T47D (cell line): ENCODE measurements around the gene HAUS2.
"Not testable (repeated sequence)": the region's sequence is repeated elsewhere in the genome, so short reads cannot be mapped to it uniquely, and the experiment has no call there.

Source experiments
- DNase-seq, 2 experiments: peaks; one replicate each; pipeline versions ENCODE4 v3.0.0 to v3.0.0-alpha.2; 2011 to 2012; ENCODE audit warnings: low read depth in 1 of 2, low spot score in 1 of 2
- JUND ChIP-seq: IDR thresholded peaks from 2 replicates; pipeline ENCODE4 v1.6.1; 2012; ENCODE audit warnings: low read depth
- in situ Hi-C: cut with HindIII; loops from 2 replicates; pipeline ENCODE4 v1.10.0; 2016; ENCODE audit warnings: low sequenced_read_pairs, low pct_unique_long_range_greater_than_20kb

Gene HAUS2

GRCh38 chr15:42544853-42545629 is 3.6 kb upstream of the HAUS2 start:
- in situ Hi-C loops: no loop called here
- no peak for TF ChIP-seq JUND
- DNase-seq: no peak

GRCh38 chr15:42547918-42548248 is 755 bp upstream of the HAUS2 start:
- no peak for DNase-seq

GRCh38 chr15:42549032-42549491 is 424 bp downstream of the HAUS2 start:
- no peak for TF ChIP-seq JUND
- in situ Hi-C loops: no loop called here
- peak in 1 of 2 experiments; percentile 16 for DNase-seq

More at GRCh38 chr15:42547918-42548248, 755 bp upstream of the HAUS2 start:
- no peak for TF ChIP-seq JUND
- in situ Hi-C loops: no loop called here

- no peak for TF ChIP-seq JUND
- in situ Hi-C loops: no loop called here
- DNase-seq: no peak
These were observed 1.2 kb downstream of the HAUS2 start for GRCh38 chr15:42549741-42550392.

- DNase-seq: no peak
- in situ Hi-C loops: no loop called here
- no peak for TF ChIP-seq JUND
These were observed 4.9 kb downstream of the HAUS2 start for GRCh38 chr15:42553554-42553953.

GRCh38 chr15:42556550-42557207 is 8.0 kb downstream of the HAUS2 start:
- DNase-seq: not testable (repeated sequence)

GRCh38 chr15:42558739-42559138 is 10.1 kb downstream of the HAUS2 start:
- TF ChIP-seq JUND: no peak
- no peak for DNase-seq
- in situ Hi-C loops: no loop called here

More at GRCh38 chr15:42556550-42557207, 8.0 kb downstream of the HAUS2 start:
- in situ Hi-C loops: not testable (repeated sequence)

GRCh38 chr15:42575188-42576039 is 26.8 kb downstream of the HAUS2 start, which contains the start of gene STARD9:
TSS of gene STARD9 (plus strand) at chr15:42575606. CDS start at chr15:42575716, 110 bp downstream.
- no peak for TF ChIP-seq JUND
- in situ Hi-C loops: no loop called here
- peak; percentile 92 to 98 for DNase-seq

- in situ Hi-C loops: no loop called here
- TF ChIP-seq JUND: no peak
- DNase-seq: no peak
These were observed 27.5 kb downstream of the HAUS2 start for GRCh38 chr15:42576040-42576594.

GRCh38 chr15:42576776-42577175 is 28.1 kb downstream of the HAUS2 start:
- DNase-seq: no peak
- no peak for TF ChIP-seq JUND
- in situ Hi-C loops: no loop called here

- TF ChIP-seq JUND: no peak
- in situ Hi-C loops: no loop called here
- no peak for DNase-seq
These were observed 28.9 kb downstream of the HAUS2 start for GRCh38 chr15:42577514-42578031.
